Measurements from ENCODE around the gene USH1C. TPM values are rescaled to one million over a fixed set of nuclear protein-coding genes. Genes with fewer than 3 reads are reported as not detected.

USH1C gene
- total and polyA plus RNA-seq, 12 donors, result 0.22 to 1.9 (median 0.97) TPM; not detected in 9

DNA sequence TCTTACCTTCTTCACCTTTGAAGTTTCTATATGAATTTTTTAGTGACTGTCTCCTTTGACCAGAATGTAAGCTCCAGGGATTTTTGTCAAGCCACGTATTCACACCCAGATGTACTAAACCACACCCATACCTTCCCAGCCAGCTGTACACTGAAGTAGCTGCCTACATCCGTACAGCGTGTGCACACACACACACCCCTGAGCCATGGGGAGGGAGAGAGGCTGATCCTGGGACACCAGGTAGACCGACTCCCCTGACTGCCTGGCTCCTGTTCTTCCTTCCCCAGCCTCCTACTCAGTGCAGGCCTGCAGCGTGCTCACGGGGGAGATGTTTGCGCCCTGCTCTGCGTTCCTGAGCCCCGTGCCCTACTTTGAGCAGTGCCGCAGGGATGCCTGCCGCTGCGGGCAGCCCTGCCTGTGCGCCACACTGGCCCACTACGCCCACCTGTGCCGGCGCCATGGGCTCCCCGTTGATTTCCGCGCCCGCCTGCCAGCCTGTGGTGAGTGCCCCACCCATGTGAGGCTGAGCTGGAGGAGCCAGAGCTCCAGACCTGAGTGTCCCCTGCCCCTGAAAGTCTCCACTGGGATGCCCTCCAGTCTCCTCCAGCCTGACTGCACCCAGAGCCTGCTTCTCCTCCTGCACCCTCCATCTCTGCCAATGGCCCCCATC is 28.7 kb upstream of the USH1C start:
- WGBS, 2 donors, result 89 to 91% methylated on average over 20 of the region's 20 CpGs
- no peaks in the 10 kb centered on the region for H3K36me3 ChIP-seq
- no peaks in the 10 kb centered on the region for H3K9me3 ChIP-seq
- H3K27ac ChIP-seq, result no peak overlapping the region
- peak in 1 of 8 donors; percentile 19 for ATAC-seq
- H3K4me3 ChIP-seq, result no peak overlapping the region
- intact Hi-C loops (cut with DNase I), result no loop called here
- H3K4me1 ChIP-seq, result no peaks in the 10 kb centered on the region
- no peak for DNase-seq
- TF ChIP-seq, protein P1, sequence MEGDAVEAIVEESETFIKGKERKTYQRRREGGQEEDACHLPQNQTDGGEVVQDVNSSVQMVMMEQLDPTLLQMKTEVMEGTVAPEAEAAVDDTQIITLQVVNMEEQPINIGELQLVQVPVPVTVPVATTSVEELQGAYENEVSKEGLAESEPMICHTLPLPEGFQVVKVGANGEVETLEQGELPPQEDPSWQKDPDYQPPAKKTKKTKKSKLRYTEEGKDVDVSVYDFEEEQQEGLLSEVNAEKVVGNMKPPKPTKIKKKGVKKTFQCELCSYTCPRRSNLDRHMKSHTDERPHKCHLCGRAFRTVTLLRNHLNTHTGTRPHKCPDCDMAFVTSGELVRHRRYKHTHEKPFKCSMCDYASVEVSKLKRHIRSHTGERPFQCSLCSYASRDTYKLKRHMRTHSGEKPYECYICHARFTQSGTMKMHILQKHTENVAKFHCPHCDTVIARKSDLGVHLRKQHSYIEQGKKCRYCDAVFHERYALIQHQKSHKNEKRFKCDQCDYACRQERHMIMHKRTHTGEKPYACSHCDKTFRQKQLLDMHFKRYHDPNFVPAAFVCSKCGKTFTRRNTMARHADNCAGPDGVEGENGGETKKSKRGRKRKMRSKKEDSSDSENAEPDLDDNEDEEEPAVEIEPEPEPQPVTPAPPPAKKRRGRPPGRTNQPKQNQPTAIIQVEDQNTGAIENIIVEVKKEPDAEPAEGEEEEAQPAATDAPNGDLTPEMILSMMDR (IDR thresholded peaks at IDR 0.05), result no peak
- H3K27me3 ChIP-seq, result no peaks in the 10 kb centered on the region

DNA sequence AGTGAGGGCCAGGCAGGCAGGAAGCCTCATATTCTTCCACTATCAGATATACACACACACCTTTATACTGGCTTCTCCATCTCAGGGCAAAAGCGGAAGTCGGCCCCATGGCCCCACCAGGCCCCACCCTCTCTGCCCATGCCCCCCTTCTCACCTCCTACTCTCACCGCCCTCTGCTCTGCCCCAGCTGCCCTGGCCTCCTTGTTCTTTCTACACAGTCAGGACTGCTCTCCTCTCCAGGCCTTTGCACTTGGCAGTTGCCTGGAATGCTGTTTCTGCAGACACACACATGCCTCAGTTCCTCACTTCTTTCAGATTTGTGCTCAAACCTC is 28.1 kb upstream of the USH1C start:
- Histone ChIP-seq H3K4me3 (no peak overlapping the region), H3K27ac (no peak overlapping the region), H3K9me3 (no peaks in the 10 kb centered on the region), H3K4me1 (no peaks in the 10 kb centered on the region), H3K36me3 (no peaks in the 10 kb centered on the region), H3K27me3 (no peaks in the 10 kb centered on the region)
- TF ChIP-seq, protein P1 (IDR thresholded peaks at IDR 0.05), result no peak
- DNase-seq (no peak), ATAC-seq (no peak)
- 43 to 62% methylated on average over 3 of the region's 3 CpGs for WGBS, 2 donors
- intact Hi-C loops (cut with DNase I), result no loop called here

DNA sequence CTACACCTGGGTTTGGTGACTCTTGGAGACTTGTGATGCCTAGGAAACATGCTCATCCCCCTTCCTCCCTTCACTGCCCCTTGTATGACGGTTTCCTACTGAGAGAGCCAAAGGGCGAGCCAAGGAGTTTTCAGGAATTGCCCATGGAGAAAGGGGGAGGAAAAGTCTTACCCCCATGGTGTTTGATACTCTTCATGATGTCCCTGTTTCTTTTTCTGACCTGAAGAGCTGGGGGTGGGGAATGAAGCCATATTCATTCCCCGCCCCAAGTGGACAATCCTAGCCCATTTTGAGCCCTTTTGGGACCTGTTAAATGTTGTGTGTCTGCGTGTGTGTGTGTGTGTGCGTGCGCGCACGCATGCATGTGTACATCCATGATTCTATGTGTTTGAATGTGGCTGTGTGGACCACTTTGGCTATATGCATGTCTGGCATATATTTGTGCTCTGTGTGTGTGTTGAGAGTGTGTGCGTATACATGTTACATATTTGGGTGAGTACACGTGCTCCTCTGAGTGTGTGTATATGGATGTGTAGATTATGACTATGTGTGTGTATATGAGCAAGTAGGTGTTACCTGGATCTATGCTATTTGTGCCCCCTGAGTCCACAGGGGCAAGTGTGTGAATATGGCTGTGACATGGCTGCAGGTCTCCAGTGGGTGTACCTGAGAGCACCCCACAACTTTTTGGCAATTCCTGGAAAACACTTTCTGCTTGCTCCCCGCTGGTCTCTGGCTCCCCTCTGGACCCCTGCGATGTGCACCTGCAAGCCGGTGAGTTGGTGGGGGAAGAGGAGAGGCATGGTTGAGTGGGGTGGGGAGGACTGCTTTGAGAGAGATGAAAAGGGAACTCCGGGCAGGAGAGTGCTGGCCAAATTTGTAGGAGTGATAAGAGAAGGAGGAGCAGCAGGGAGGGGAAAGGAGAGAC is 27.5 kb upstream of the USH1C start:
- peak in 1 of 8 donors; percentile 11 for ATAC-seq
- no peak for DNase-seq
- 77 to 78% methylated on average over 14 of the region's 14 CpGs for WGBS, 2 donors

DNA sequence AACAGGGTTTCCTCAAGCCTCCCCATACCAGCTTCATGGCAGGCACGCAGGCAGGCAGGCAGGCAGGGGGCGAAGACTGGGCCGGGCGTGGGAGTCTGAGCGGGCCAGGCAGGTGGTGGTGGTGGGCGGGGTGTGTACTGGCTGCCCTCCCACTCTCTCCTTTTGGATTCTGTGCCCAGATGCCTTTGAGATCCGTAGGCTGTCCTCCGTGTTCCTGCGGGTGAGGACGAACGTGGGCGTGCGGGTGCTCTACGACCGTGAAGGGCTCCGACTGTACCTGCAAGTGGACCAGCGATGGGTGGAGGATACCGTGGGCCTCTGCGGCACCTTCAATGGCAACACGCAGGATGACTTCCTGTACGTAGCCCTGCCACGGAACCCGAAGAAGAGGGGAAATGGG is 25.8 kb upstream of the USH1C start:
- TF ChIP-seq, protein P1 (IDR thresholded peaks at IDR 0.05), result no peak
- 83 to 85% methylated on average over 23 of the region's 23 CpGs for WGBS, 2 donors
- DNase-seq, result no peak
- intact Hi-C loops (cut with DNase I), result no loop called here
- H3K9me3 ChIP-seq, result no peaks in the 10 kb centered on the region
- ATAC-seq, result no peak
- no peak overlapping the region for H3K4me3 ChIP-seq
- H3K27ac ChIP-seq, result no peak overlapping the region
- no peaks in the 10 kb centered on the region for H3K4me1 ChIP-seq
- H3K36me3 ChIP-seq, result no peaks in the 10 kb centered on the region
- no peaks in the 10 kb centered on the region for H3K27me3 ChIP-seq

More for the DNA sequence above, 27.5 kb upstream of the USH1C start:
- Histone ChIP-seq H3K4me3 (no peak overlapping the region), H3K4me1 (no peaks in the 10 kb centered on the region), H3K27me3 (no peaks in the 10 kb centered on the region), H3K36me3 (no peaks in the 10 kb centered on the region), H3K9me3 (no peaks in the 10 kb centered on the region), H3K27ac (no peak overlapping the region)
- TF ChIP-seq, protein P1 (IDR thresholded peaks at IDR 0.05), result no peak
- intact Hi-C loops (cut with DNase I), result no loop called here
